ENCODE measurements around the gene RET.
A peak's percentile ranks its signal among the peaks of the same experiment; 100 is the strongest.
"Not testable (repeated sequence)": the region's sequence is repeated elsewhere in the genome, so short reads cannot be mapped to it uniquely, and the experiment has no call there.

RET gene

DNA sequence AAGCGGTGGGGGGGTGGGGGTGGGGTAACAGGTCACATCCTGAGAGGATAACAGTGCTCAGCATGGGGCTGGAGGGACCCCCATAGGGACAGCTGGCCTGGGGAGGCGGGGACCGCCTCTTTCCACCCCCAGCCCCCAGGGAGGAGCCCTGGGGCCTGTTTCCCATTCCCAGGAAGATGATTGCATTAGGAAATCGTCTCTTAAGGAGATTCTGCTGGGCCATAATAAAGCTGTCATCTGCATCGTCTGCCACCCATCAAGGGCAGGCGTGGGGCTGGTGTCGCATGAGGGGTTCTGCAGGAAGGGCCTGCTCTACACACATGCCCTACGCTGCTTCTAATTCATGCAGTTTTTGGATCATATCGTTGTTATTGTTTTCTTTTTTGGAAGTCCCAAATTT is 17.2 kb downstream of the RET start:
- TF ChIP-seq EZH2 (IDR thresholded peaks at IDR 0.05) = no peak
- no peak for TF ChIP-seq POLR2AphosphoS5 (IDR thresholded peaks at IDR 0.05; ENCODE audit: borderline replicate concordance, low read depth, low read length)
- TF ChIP-seq FOXP2 (optimal IDR thresholded peaks at IDR 0.05; ENCODE audit: control extremely low read depth, extremely low read length, insufficient read depth) = no peak
- no peaks in the 10 kb centered on the region for H3K36me3 ChIP-seq (ENCODE audit: insufficient read depth, low read length)
- no peaks in the 10 kb centered on the region for H3K9me3 ChIP-seq (ENCODE audit: low read depth, low read length)
- H3K4me3 ChIP-seq = no peak overlapping the region
- no peak overlapping the region for H3K27ac ChIP-seq
- no peak overlapping the region for H3K9ac ChIP-seq (ENCODE audit: insufficient read length)
- no peak for DNase-seq (ENCODE audit: low read depth, low spot score)

DNA sequence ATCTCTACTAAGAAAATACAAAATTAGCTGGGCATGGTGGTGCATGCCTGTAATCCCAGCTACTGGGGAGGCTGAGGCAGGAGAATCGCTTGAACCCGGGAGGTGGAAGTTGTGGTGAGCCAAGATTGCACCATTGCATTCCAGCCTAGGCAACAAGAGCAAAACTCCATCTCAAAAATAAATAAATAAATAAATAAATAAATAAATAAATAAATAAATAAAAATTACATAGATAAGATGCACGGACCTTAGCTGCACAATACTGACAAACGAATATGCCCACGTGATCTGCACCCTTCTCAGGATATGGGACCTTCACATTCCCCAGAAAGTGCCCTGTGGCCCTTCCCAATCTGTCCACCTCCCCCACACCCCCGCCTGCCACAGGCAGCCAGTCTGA is 22.5 kb downstream of the RET start:
- not testable (repeated sequence) for DNase-seq (ENCODE audit: low read depth, low spot score)

DNA sequence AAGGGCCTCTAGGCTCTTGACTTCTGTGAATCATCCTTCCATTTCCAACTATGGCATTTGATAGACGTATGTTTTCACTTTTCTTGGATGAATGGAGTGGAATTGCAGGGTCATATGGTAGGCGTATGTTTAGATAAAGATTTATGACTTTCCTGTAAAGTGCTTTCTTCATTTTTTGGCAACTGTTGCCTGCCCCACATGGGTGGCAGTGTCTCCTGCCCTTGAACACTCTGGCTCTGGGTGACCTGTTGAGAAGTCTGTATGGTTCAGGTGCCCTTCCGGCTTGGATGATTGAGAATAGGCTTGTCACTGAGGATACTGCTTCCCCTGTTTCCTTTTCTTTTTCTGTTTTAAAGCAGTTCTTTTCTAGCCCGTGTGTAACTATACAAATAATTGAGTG is 23.1 kb downstream of the RET start:
- no peak overlapping the region for H3K9ac ChIP-seq (ENCODE audit: insufficient read length)
- no peak overlapping the region for H3K27ac ChIP-seq
- TF ChIP-seq POLR2AphosphoS5 (IDR thresholded peaks at IDR 0.05; ENCODE audit: borderline replicate concordance, low read depth, low read length) = no peak
- no peak for TF ChIP-seq FOXP2 (optimal IDR thresholded peaks at IDR 0.05; ENCODE audit: control extremely low read depth, extremely low read length, insufficient read depth)
- TF ChIP-seq EZH2 (IDR thresholded peaks at IDR 0.05) = no peak
- no peak overlapping the region for H3K4me3 ChIP-seq
- DNase-seq (ENCODE audit: low read depth, low spot score) = no peak
- H3K9me3 ChIP-seq (ENCODE audit: low read depth, low read length) = no peaks in the 10 kb centered on the region
- no peaks in the 10 kb centered on the region for H3K36me3 ChIP-seq (ENCODE audit: insufficient read depth, low read length)

More for the DNA sequence above, 22.5 kb downstream of the RET start:
- H3K36me3 ChIP-seq (ENCODE audit: insufficient read depth, low read length); H3K4me3 ChIP-seq; H3K9me3 ChIP-seq (ENCODE audit: low read depth, low read length); H3K27ac ChIP-seq; H3K9ac ChIP-seq (ENCODE audit: insufficient read length): not testable (repeated sequence)

DNA sequence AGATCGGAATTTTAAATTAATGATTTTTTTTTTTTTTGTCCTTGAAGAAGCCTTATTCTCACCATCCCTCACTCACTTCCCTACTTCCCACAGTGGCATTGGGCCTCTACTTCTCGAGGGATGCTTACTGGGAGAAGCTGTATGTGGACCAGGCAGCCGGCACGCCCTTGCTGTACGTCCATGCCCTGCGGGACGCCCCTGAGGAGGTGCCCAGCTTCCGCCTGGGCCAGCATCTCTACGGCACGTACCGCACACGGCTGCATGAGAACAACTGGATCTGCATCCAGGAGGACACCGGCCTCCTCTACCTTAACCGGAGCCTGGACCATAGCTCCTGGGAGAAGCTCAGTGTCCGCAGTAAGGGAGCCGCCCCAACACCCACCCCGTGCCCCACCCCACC is 23.5 kb downstream of the RET start:
- Histone ChIP-seq H3K4me3 (no peak overlapping the region), H3K9ac (ENCODE audit: insufficient read length) (no peak overlapping the region), H3K36me3 (ENCODE audit: insufficient read depth, low read length) (no peaks in the 10 kb centered on the region), H3K9me3 (ENCODE audit: low read depth, low read length) (no peaks in the 10 kb centered on the region), H3K27ac (no peak overlapping the region)
- DNase-seq (ENCODE audit: low read depth, low spot score) = no peak
- TF ChIP-seq EZH2 (IDR thresholded peaks at IDR 0.05) (no peak), POLR2AphosphoS5 (IDR thresholded peaks at IDR 0.05; ENCODE audit: borderline replicate concordance, low read depth, low read length) (no peak), FOXP2 (optimal IDR thresholded peaks at IDR 0.05; ENCODE audit: control extremely low read depth, extremely low read length, insufficient read depth) (no peak)

DNA sequence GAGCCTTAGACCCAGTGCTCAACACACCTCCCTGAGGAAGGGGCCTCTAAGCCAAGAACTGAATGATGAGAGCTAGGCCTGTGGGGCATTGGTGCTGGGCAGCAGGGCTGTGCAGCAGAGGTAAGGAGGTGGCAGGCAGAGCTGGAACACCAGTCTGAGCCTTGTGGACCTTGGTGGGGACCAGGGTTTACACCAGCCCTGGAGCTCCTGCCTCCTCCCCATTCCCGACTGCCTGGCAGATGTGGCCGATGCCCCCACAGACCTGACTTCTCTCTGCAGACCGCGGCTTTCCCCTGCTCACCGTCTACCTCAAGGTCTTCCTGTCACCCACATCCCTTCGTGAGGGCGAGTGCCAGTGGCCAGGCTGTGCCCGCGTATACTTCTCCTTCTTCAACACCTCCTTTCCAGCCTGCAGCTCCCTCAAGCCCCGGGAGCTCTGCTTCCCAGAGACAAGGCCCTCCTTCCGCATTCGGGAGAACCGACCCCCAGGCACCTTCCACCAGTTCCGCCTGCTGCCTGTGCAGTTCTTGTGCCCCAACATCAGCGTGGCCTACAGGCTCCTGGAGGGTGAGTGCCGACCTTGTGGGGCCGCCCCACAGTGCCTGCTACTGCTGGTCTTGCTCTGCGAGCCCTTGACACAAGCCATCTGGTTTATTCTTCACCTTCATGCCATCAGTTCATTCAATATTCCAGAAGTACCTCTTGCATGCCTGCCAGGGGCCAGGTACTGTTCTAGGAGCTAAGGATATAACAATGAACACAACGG is 25.4 kb downstream of the RET start:
- DNase-seq (ENCODE audit: low read depth, low spot score) = no peak
- TF ChIP-seq POLR2AphosphoS5 (IDR thresholded peaks at IDR 0.05; ENCODE audit: borderline replicate concordance, low read depth, low read length) (no peak), EZH2 (IDR thresholded peaks at IDR 0.05) (no peak), FOXP2 (optimal IDR thresholded peaks at IDR 0.05; ENCODE audit: control extremely low read depth, extremely low read length, insufficient read depth) (no peak)
- Histone ChIP-seq H3K27ac (no peak overlapping the region), H3K4me3 (no peak overlapping the region), H3K9ac (ENCODE audit: insufficient read length) (no peak overlapping the region), H3K36me3 (ENCODE audit: insufficient read depth, low read length) (no peaks in the 10 kb centered on the region), H3K9me3 (ENCODE audit: low read depth, low read length) (no peaks in the 10 kb centered on the region)

DNA sequence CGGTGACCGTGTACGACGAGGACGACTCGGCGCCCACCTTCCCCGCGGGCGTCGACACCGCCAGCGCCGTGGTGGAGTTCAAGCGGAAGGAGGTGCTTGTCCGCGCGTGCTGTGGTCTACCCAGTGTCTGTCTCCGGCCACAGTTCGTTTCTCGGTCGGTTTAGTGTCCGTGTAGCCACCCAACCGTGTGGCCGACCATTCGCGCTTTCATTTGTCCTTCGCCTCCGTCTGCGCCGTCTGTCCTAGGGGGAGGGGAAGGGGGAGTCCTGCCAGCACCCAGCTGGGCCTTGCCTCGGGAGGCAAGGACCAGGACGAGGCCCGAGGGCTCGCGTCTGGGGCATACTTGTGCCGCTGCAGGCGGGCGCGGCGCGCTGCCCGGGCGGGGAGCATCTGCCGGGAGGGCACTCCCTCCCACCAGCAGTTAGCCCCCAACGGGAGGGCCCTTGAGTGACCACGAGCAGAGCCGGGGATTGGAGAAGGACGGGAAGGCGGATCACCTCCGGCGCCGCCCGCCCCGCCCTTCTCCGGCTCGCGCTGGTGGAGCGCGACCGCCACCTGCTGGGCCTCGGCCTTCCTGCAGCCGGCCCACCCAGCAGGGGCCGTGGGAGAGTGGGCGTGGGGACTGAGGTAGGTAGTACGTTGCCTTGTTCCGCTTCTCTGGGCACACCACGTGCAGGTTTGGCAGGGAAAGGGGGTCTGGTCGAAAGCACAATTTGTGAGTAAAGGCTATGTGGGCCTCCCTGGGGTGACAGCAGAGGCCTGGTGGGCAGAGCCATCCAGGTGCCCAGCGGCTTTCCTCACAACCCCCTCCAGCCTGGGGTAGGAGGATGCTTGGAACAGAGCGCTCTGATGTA is 28.5 kb downstream of the RET start:
- Histone ChIP-seq H3K36me3 (ENCODE audit: insufficient read depth, low read length) (no peaks in the 10 kb centered on the region), H3K9ac (ENCODE audit: insufficient read length) (no peak overlapping the region), H3K9me3 (ENCODE audit: low read depth, low read length) (no peaks in the 10 kb centered on the region), H3K4me3 (peak overlapping the region; percentile 70), H3K27ac (no peak overlapping the region)
- no peak for TF ChIP-seq EZH2 (IDR thresholded peaks at IDR 0.05)
- no peak for TF ChIP-seq POLR2AphosphoS5 (IDR thresholded peaks at IDR 0.05; ENCODE audit: borderline replicate concordance, low read depth, low read length)
- TF ChIP-seq FOXP2 (optimal IDR thresholded peaks at IDR 0.05; ENCODE audit: control extremely low read depth, extremely low read length, insufficient read depth) = no peak
- no peak for DNase-seq (ENCODE audit: low read depth, low spot score)

DNA sequence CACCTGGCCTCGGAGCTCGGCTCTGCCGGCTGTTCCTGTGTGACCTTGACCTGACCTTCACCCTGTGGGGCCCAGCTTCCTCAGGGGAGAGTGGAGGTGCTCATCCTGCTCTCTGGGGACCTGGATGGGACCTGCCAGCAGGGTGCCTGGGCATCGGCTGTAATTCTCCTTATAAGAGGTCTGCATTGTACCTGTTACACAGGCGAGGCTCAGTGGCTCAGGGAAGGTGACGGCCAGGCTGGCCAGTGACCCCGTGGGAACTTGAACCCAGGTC is 29.0 kb downstream of the RET start:
- DNase-seq (ENCODE audit: low read depth, low spot score) = no peak
- H3K36me3 ChIP-seq (ENCODE audit: insufficient read depth, low read length) = no peaks in the 10 kb centered on the region
- H3K4me3 ChIP-seq = no peak overlapping the region
- no peak overlapping the region for H3K9ac ChIP-seq (ENCODE audit: insufficient read length)
- TF ChIP-seq EZH2 (IDR thresholded peaks at IDR 0.05) = no peak
- no peak for TF ChIP-seq POLR2AphosphoS5 (IDR thresholded peaks at IDR 0.05; ENCODE audit: borderline replicate concordance, low read depth, low read length)
- TF ChIP-seq FOXP2 (optimal IDR thresholded peaks at IDR 0.05; ENCODE audit: control extremely low read depth, extremely low read length, insufficient read depth) = no peak
- no peak overlapping the region for H3K27ac ChIP-seq
- no peaks in the 10 kb centered on the region for H3K9me3 ChIP-seq (ENCODE audit: low read depth, low read length)

DNA sequence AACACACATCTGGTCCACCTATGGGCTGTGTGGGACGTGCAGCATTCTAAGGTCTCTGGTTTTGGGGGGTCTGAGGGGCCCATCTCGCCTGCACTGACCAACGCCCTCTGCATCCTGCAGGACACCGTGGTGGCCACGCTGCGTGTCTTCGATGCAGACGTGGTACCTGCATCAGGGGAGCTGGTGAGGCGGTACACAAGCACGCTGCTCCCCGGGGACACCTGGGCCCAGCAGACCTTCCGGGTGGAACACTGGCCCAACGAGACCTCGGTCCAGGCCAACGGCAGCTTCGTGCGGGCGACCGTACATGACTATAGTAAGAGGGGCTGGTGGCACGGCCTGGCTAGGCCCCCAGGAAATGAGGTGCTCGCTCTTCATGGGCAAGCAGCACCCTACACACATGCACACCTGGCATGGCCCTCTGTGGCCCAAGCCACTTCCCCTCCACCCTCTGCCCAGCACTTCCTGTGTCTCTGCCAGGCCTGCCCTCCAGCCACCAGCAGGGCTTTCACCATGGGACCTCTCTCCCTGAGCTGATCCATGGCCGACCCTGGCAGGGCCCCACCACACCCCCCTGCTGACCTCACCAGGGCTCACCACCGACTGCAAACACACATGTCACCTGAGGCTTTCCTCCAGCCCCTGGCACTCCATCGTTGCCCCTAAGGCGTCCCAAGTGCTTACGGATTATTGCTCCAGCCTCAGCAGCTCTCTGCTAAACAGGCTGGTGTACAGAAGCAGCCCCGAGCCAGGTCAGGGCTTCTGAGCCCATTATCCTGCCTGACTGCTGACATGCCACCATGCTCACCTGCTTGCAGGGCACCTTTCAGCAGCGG is 29.6 kb downstream of the RET start:
- TF ChIP-seq POLR2AphosphoS5 (IDR thresholded peaks at IDR 0.05; ENCODE audit: borderline replicate concordance, low read depth, low read length) (no peak), EZH2 (IDR thresholded peaks at IDR 0.05) (no peak), FOXP2 (optimal IDR thresholded peaks at IDR 0.05; ENCODE audit: control extremely low read depth, extremely low read length, insufficient read depth) (no peak)

More for the DNA sequence above, 29.6 kb downstream of the RET start:
- DNase-seq (ENCODE audit: low read depth, low spot score) = no peak
- H3K27ac ChIP-seq = no peak overlapping the region
- H3K9me3 ChIP-seq (ENCODE audit: low read depth, low read length) = no peaks in the 10 kb centered on the region
- H3K36me3 ChIP-seq (ENCODE audit: insufficient read depth, low read length) = no peaks in the 10 kb centered on the region
- H3K9ac ChIP-seq (ENCODE audit: insufficient read length) = no peak overlapping the region
- no peak overlapping the region for H3K4me3 ChIP-seq
